ENCODE measurements around the gene C19orf44. TPM values are rescaled to one million over a fixed set of nuclear protein-coding genes. Genes with fewer than 3 reads are reported as not detected.

Gene C19orf44
- polyA plus RNA-seq, 12 donors: 4.8 to 10.4 (median 7.3) TPM; not detected in 2

Other genes starting within 250 kb of the C19orf44 start
- gene KLF2, start 171.6 kb upstream of the C19orf44 start, polyA plus RNA-seq (ENCODE audit: insufficient read length in 12 of 12): 100 to 1,000 TPM in 2 of 12 donors, 10 to 100 TPM in 9, not detected in 1; 22.7 to 125 (median 49.4) TPM
- gene EPS15L1, start 24.4 kb upstream of the C19orf44 start, polyA plus RNA-seq (ENCODE audit: insufficient read length in 12 of 12): 10 to 100 TPM in 11 of 12 donors, not detected in 1; 19.8 to 42.1 (median 23.4) TPM
- gene CALR3, start 227 bp upstream of the C19orf44 start, polyA plus RNA-seq (ENCODE audit: insufficient read length in 12 of 12): not detected
- 10 to 100 TPM in 11 of 12 donors, not detected in 1; 23.0 to 43.1 (median 27.5) TPM for gene CHERP, start 46.0 kb downstream of the C19orf44 start, polyA plus RNA-seq (ENCODE audit: insufficient read length in 12 of 12)
- gene SLC35E1, start 76.0 kb downstream of the C19orf44 start, polyA plus RNA-seq (ENCODE audit: insufficient read length in 12 of 12): 10 to 100 TPM in 11 of 12 donors, not detected in 1; 27.4 to 39.6 (median 30.9) TPM
- 1 to 10 TPM in 11 of 12 donors, not detected in 1; 4.6 to 7.7 (median 6.1) TPM for gene MED26, start 131.8 kb downstream of the C19orf44 start, polyA plus RNA-seq (ENCODE audit: insufficient read length in 12 of 12)
- gene SMIM7, start 163.8 kb downstream of the C19orf44 start, polyA plus RNA-seq (ENCODE audit: insufficient read length in 12 of 12): 10 to 100 TPM in 11 of 12 donors, not detected in 1; 30.4 to 61.9 (median 53.9) TPM
- 100 to 1,000 TPM in 8 of 12 donors, 10 to 100 TPM in 3, not detected in 1; 35.1 to 203 (median 114) TPM for gene TMEM38A, start 164.7 kb downstream of the C19orf44 start, polyA plus RNA-seq (ENCODE audit: insufficient read length in 12 of 12)
- under 1 TPM in 10 of 12 donors, not detected in 2; 0.04 to 0.25 (median 0.12) TPM for gene NWD1, start 223.5 kb downstream of the C19orf44 start, polyA plus RNA-seq (ENCODE audit: insufficient read length in 12 of 12)

All from muscle of arm (tissue), 12 donors.